OCI-LY7 (cell line): ENCODE measurements around the gene PUM2. TPM values are rescaled to one million over a fixed set of nuclear protein-coding genes. Genes with fewer than 3 reads are reported as not detected.
A peak's percentile ranks its signal among the peaks of the same experiment; 100 is the strongest.

Experiments
- BruUV-seq: library from RNA; stranded (reverse); fragments of 400-500 nt; replicated peaks from 2 replicates; lab custom pipeline; 2021; lab: Mats Ljungman, UMichigan
- CTCF ChIA-PET: fragments of 300-600 bp; sonication (Branson Sonifier 250); formaldehyde crosslinking; loops from one replicate; lab custom pipeline; 2022; ENCODE audit warnings: antibody characterized with exemption; ENCODE audit not compliant: unreplicated experiment; lab: Charles Lee
- POLR2A ChIA-PET: fragments of 300-600 bp; sonication (Branson Sonifier 250); formaldehyde crosslinking; loops from one replicate; lab custom pipeline; 2022; ENCODE audit warnings: antibody characterized with exemption; lab: Charles Lee
- DNase-seq: peaks from one replicate; pipeline ENCODE4 v3.0.0-alpha.2; 2015; ENCODE audit warnings: low spot score
- H2AFZ ChIP-seq: fragments of 200-600 bp; sonication (generic), shearing (Covaris generic); 2 replicates; pipeline ENCODE4 v1.6.1; 2014; ENCODE audit warnings: mild to moderate bottlenecking, antibody characterized with exemption, low read length, moderate library complexity
- H3K27ac ChIP-seq: fragments of 200-600 bp; sonication (generic); 2 replicates; pipeline ENCODE4 v1.5.1; 2014; ENCODE audit warnings: mixed run types, low read depth, mild to moderate bottlenecking, moderate library complexity, low read length, inconsistent platforms; ENCODE audit not compliant: poor library complexity, severe bottlenecking
- H3K36me3 ChIP-seq: fragments of 200-600 bp; sonication (generic); 2 replicates; pipeline ENCODE4 v1.6.1; 2014; ENCODE audit warnings: mild to moderate bottlenecking, antibody characterized with exemption, low read length, moderate library complexity, mixed read lengths; ENCODE audit not compliant: insufficient read depth
- H3K4me1 ChIP-seq: fragments of 200-600 bp; sonication (generic); 2 replicates; pipeline ENCODE4 v1.5.1; 2014; ENCODE audit warnings: mild to moderate bottlenecking, low read length; ENCODE audit not compliant: insufficient read depth, poor library complexity, severe bottlenecking
- H3K4me2 ChIP-seq: fragments of 200-600 bp; sonication (generic); 2 replicates; pipeline ENCODE4 v1.6.1; 2014; ENCODE audit warnings: mild to moderate bottlenecking, low read length
- H3K4me3 ChIP-seq: fragments of 200-600 bp; sonication (generic); 2 replicates; pipeline ENCODE4 v1.5.1; 2014; ENCODE audit warnings: mild to moderate bottlenecking, low read depth, low read length; ENCODE audit not compliant: poor library complexity, severe bottlenecking
- H3K79me2 ChIP-seq: fragments of 200-600 bp; sonication (generic); 2 replicates; pipeline ENCODE4 v1.6.1; 2016; ENCODE audit warnings: low read depth, mild to moderate bottlenecking, low read length, moderate library complexity, mixed read lengths; ENCODE audit not compliant: insufficient read depth
- H3K9me2 ChIP-seq: fragments of 200-600 bp; sonication (generic); 2 replicates; pipeline ENCODE4 v1.6.1; 2016; ENCODE audit warnings: mild to moderate bottlenecking, low read length, mixed read lengths; ENCODE audit not compliant: insufficient read depth
- H3K9me3 ChIP-seq: fragments of 200-600 bp; sonication (generic); 2 replicates; pipeline ENCODE4 v1.6.1; 2014; ENCODE audit warnings: mild to moderate bottlenecking, mixed run types, low read length, mixed read lengths
- H4K20me1 ChIP-seq: fragments of 200-600 bp; sonication (generic); 2 replicates; pipeline ENCODE4 v1.6.1; 2014; ENCODE audit warnings: mild to moderate bottlenecking, antibody characterized with exemption, low read length, moderate library complexity, mixed read lengths; ENCODE audit not compliant: insufficient read depth
- CTCF ChIP-seq: fragments of 200-600 bp; sonication (generic); conservative IDR thresholded peaks from 2 replicates; pipeline ENCODE4 v1.5.1; 2014; ENCODE audit warnings: mild to moderate bottlenecking, antibody characterized with exemption, low read length, moderate library complexity, mixed read lengths
- EZH2phosphoT487 ChIP-seq: fragments of 200-600 bp; sonication (generic); IDR thresholded peaks from 2 replicates; pipeline ENCODE4 v1.6.1; 2018; ENCODE audit warnings: low read depth, borderline replicate concordance, mild to moderate bottlenecking, mixed run types, antibody characterized with exemption, low read length, moderate library complexity, mixed read lengths
- intact Hi-C: fragments of 100-400 bp; cut with micrococcal nuclease; formaldehyde crosslinking; loops from one replicate; pipeline ENCODE4 v1.10.0; 2022; ENCODE audit not compliant: unreplicated experiment
- total RNA-seq, 2 experiments: library from RNA; depleted of rRNA in 1 of 2; stranded (reverse); fragments of >200 nt in 1 of 2; shearing (Covaris generic) in 1 of 2; gene quantifications; 2 replicates each; pipeline ENCODE4 v1.2.3, GENCODE V29; 2014 to 2022

Gene PUM2
- total RNA-seq, 2 experiments from 2014 or later, result 48.2 to 122 TPM

- peak overlapping the region; percentile 91 for H3K27ac ChIP-seq
- H3K36me3 ChIP-seq, result peaks cover 31% of the 10 kb centered on the region
- BruUV-seq, result no TSS peak
- DNase-seq, result peak; percentile 29
- peaks cover 28% of the 10 kb centered on the region for H4K20me1 ChIP-seq
- CTCF ChIA-PET, result interaction anchor here (0.6 to 1.0 kb wide), 2 partner anchors 9 to 30 kb away, joined by 3 to 4 read pairs; no protein-coding TSS in a partner anchor
- peak overlapping the region; percentile 83 for H3K4me2 ChIP-seq
- peaks cover 41% of the 10 kb centered on the region for H3K79me2 ChIP-seq
- peak overlapping the region; percentile 75 for H3K4me3 ChIP-seq
- POLR2A ChIA-PET, result interaction anchor here (0.5 to 1.3 kb wide), 5 partner anchors 8 to 60 kb away, joined by 3 to 8 read pairs (median 3); no protein-coding TSS in a partner anchor
- intact Hi-C loops, result loop anchor here (1.0 to 2.0 kb wide), 3 partner anchors 244 to 451 kb away; partner anchors contain the start of genes LAPTM4A and TTC32
- H3K9me2 ChIP-seq, result no peaks in the 10 kb centered on the region
- peaks cover 36% of the 10 kb centered on the region for H3K4me1 ChIP-seq
- H3K9me3 ChIP-seq, result no peaks in the 10 kb centered on the region
- H2AFZ ChIP-seq, result peak overlapping the region; percentile 76; the same call in 1 of the 2 replicates
- TF ChIP-seq EZH2phosphoT487, result no peak
- TF ChIP-seq CTCF, result 0 out of 2 replicates have a peak, but pooled peaks have one; percentile 4
These were observed 1.0 kb upstream of the PUM2 start for GRCh38 chr2:20351555-20352229.

- H3K79me2 ChIP-seq, result peaks cover 56% of the 10 kb centered on the region
- peaks cover 42% of the 10 kb centered on the region for H3K36me3 ChIP-seq
- H3K27ac ChIP-seq, result peak overlapping the region; percentile 86
- peak overlapping the region; percentile 82 for H3K4me3 ChIP-seq
- ChIA-PET CTCF (interaction anchor here (1.0 kb wide), 1 partner anchor 23 kb away, joined by 3 read pairs; no protein-coding TSS in a partner anchor), POLR2A (interaction anchor here (0.7 to 2.1 kb wide), 4 partner anchors 10 to 42 kb away, joined by 3 to 13 read pairs (median 6); no protein-coding TSS in a partner anchor)
- TF ChIP-seq CTCF, result no peak
- no peak for TF ChIP-seq EZH2phosphoT487
- no peak overlapping the region for H2AFZ ChIP-seq
- peak overlapping the region; percentile 75 for H3K4me2 ChIP-seq
- intact Hi-C loops, result loop anchor here (2.0 kb wide), 2 partner anchors 299 to 449 kb away; partner anchors contain the start of genes LAPTM4A and TTC32
- no peaks in the 10 kb centered on the region for H3K9me3 ChIP-seq
- no peaks in the 10 kb centered on the region for H3K9me2 ChIP-seq
- H4K20me1 ChIP-seq, result peaks cover 40% of the 10 kb centered on the region
- peaks cover 50% of the 10 kb centered on the region for H3K4me1 ChIP-seq
- DNase-seq, result peak; percentile 72
- BruUV-seq, result no TSS peak
These were observed 467 bp downstream of the PUM2 start for GRCh38 chr2:20350041-20350712.
